Measurements from ENCODE around the gene MED8.

DNA sequence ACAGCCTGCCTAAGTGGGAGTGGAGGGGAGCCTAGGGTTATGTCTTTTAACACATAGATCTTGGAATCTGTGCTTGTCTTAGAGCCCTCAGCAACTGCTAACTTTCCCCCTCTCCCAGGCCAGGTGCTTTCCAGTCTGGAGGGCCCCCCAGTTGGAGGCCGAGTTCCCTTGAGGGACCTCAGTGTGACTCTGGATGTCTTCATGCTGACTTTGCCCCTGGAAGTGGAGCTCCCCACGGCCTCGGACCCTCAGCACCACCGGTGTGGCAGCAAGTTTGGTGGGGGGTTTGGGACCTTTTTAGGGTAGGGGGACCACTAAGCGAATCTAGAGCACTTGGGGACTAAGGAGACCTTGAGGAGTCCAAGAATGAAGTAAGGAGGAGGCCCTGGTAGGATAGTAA is 41.2 kb upstream of the MED8 start:
- TF ChIP-seq TAF1 (IDR thresholded peaks at IDR 0.05; ENCODE audit: low read depth, low read length): no peak
- TF ChIP-seq POLR2A (IDR thresholded peaks at IDR 0.05; ENCODE audit: low read depth, low read length): no peak
- no peak for TF ChIP-seq POLR2AphosphoS5 (IDR thresholded peaks at IDR 0.05; ENCODE audit: low read depth, low read length)
- TF ChIP-seq SPI1 (IDR thresholded peaks at IDR 0.05; ENCODE audit: low read depth, low read length): no peak
- no peak for TF ChIP-seq POU2F2 (IDR thresholded peaks at IDR 0.05; ENCODE audit: low read depth, low read length)
- no peak for TF ChIP-seq PAX5 (IDR thresholded peaks at IDR 0.05; ENCODE audit: insufficient read depth, low read length, severe bottlenecking)
